CD4-positive, alpha-beta memory T cell (primary cell): ENCODE results near the gene FA2H. TPM values are rescaled to one million over a fixed set of nuclear protein-coding genes. Genes with fewer than 3 reads are reported as not detected.

ENCODE experiments used
- CTCF ChIA-PET: fragments of 350-600 bp; sonication (Branson Sonifier 250); formaldehyde crosslinking; loops from one replicate; lab custom pipeline; 2021; ENCODE audit warnings: inconsistent platforms; ENCODE audit not compliant: partially characterized antibody; lab: Charles Lee
- POLR2A ChIA-PET: fragments of 350-600 bp; sonication (Branson Sonifier 250); formaldehyde crosslinking; loops from one replicate; lab custom pipeline; 2021; ENCODE audit not compliant: partially characterized antibody; lab: Charles Lee
- DNase-seq, 5 donors: peaks; one replicate each; pipeline versions ENCODE4 v3.0.0 to v3.0.0-alpha.2; 2020 to 2022; ENCODE audit warnings: mixed read lengths in 1 of 5
- H3K27ac ChIP-seq: one replicate; pipeline ENCODE4 v1.7.0; 2013; ENCODE audit warnings: low read depth, low read length
- H3K27me3 ChIP-seq: 2 replicates; pipeline ENCODE4 v1.7.0; 2013; ENCODE audit warnings: mild to moderate bottlenecking, low read length, moderate library complexity; ENCODE audit not compliant: insufficient read depth
- H3K36me3 ChIP-seq: 2 replicates; pipeline ENCODE4 v1.7.0; 2013; ENCODE audit warnings: mild to moderate bottlenecking, low read length, moderate library complexity; ENCODE audit not compliant: insufficient read depth
- H3K4me1 ChIP-seq: 2 replicates; pipeline ENCODE4 v1.7.0; 2013; ENCODE audit warnings: mild to moderate bottlenecking, low read length, moderate library complexity; ENCODE audit not compliant: insufficient read depth
- H3K4me3 ChIP-seq, 2 donors: one replicate each; pipeline ENCODE4 v1.7.0; 2013; ENCODE audit warnings: low read length in 2 of 2, mild to moderate bottlenecking in 1 of 2
- H3K9me3 ChIP-seq, 2 donors: one replicate each; pipeline ENCODE4 v1.7.0; 2013; ENCODE audit warnings: low read length in 2 of 2, control low read depth in 1 of 2; ENCODE audit not compliant: control insufficient read depth in 1 of 2
- H3K27ac Mint-ChIP-seq, 7 donors: one replicate each; pipeline ENCODE4 v1.8.0; 2020 to 2021; ENCODE audit warnings: mixed read lengths in 7 of 7, mild to moderate bottlenecking in 6 of 7, inconsistent platforms in 3 of 7, moderate library complexity in 3 of 7
- H3K27me3 Mint-ChIP-seq, 2 donors: one replicate each; pipeline ENCODE4 v1.8.0; 2020 to 2021; ENCODE audit warnings: mixed read lengths in 2 of 2
- H3K36me3 Mint-ChIP-seq, 2 donors: one replicate each; pipeline ENCODE4 v1.8.0; 2020 to 2021; ENCODE audit warnings: mixed read lengths in 2 of 2, inconsistent platforms in 1 of 2, mild to moderate bottlenecking in 1 of 2
- H3K4me1 Mint-ChIP-seq, 4 donors: one replicate each; pipeline ENCODE4 v1.8.0; 2020 to 2021; ENCODE audit warnings: mixed read lengths in 4 of 4, mild to moderate bottlenecking in 1 of 4
- H3K4me3 Mint-ChIP-seq, 8 donors: one replicate each; pipeline ENCODE4 v1.8.0; 2020 to 2021; ENCODE audit warnings: mixed read lengths in 8 of 8, mild to moderate bottlenecking in 7 of 8, moderate library complexity in 6 of 8, inconsistent platforms in 3 of 8
- H3K9me3 Mint-ChIP-seq, 8 donors: one replicate each; pipeline ENCODE4 v1.8.0; 2020 to 2021; ENCODE audit warnings: mixed read lengths in 8 of 8, mild to moderate bottlenecking in 5 of 8, inconsistent platforms in 3 of 8, moderate library complexity in 1 of 8
- intact Hi-C: fragments of 100-400 bp; cut with micrococcal nuclease; formaldehyde crosslinking; loops from one replicate; pipeline ENCODE4 v1.15.1; 2023
- polyA plus RNA-seq, 2 donors: library from polyadenylated mRNA; unstranded; fragments of 300-500 nt; fragmentation: Illumina TruSeq; gene quantifications; one replicate each; pipeline ENCODE4 v1.2.3, GENCODE V29; 2021
- total RNA-seq, 2 experiments: library from RNA; stranded (reverse); gene quantifications; one replicate each; pipeline ENCODE4 v1.2.3, GENCODE V29; 2021

The FA2H gene
- total and polyA plus RNA-seq, 4 experiments from 2014 or later: 0.17 to 0.21 TPM; not detected in 2

GRCh38 chr16:74760007-74760767 is 14.4 kb downstream of the FA2H start:
- Mint-ChIP-seq H3K4me3 (no peak overlapping the region), H3K36me3 (no peaks in the 10 kb centered on the region), H3K27ac (peak overlapping the region in 1 of 7 donors; percentile 71), H3K4me1 (no peaks in the 10 kb centered on the region), H3K27me3 (peaks cover 9 to 14% of the 10 kb centered on the region in 2 donors), H3K9me3 (peaks cover 0 to 4% (median 0%) of the 10 kb centered on the region in 8 donors)
- DNase-seq: peak in 3 of 5 donors; percentile 10 to 47 (median 11)
- intact Hi-C loops: no loop called here
- Histone ChIP-seq H3K9me3 (no peaks in the 10 kb centered on the region), H3K36me3 (no peaks in the 10 kb centered on the region), H3K27ac (no peak overlapping the region), H3K4me3 (no peak overlapping the region), H3K27me3 (no peaks in the 10 kb centered on the region), H3K4me1 (no peaks in the 10 kb centered on the region)
- CTCF ChIA-PET: no interaction called here
- POLR2A ChIA-PET: no interaction called here

DNA sequence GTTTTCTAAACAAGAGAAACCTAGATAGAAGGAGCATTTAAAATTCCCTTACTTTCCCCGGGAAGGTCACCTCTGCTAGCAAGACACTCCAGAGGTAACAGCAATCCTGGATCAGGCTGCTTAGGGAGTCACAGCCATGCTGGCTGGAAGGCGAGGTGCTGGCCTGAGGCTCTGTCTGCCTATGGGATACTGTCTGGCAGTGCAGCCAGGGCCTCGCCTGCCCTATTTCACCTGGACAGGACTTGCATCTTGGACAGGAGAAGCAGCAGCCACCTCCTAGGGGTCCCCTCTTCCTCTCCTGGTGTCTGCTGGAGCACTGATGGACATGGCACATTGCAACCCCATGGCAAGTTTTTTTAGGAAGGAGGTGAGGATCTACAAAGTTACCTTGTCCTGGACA is 15.1 kb downstream of the FA2H start:
- DNase-seq: no peak
- CTCF ChIA-PET: no interaction called here
- Mint-ChIP-seq H3K9me3 (peaks cover 0 to 4% (median 0%) of the 10 kb centered on the region in 8 donors), H3K4me3 (no peak overlapping the region), H3K36me3 (no peaks in the 10 kb centered on the region), H3K27ac (peak overlapping the region in 1 of 7 donors; percentile 71), H3K4me1 (no peaks in the 10 kb centered on the region), H3K27me3 (peaks cover 11 to 13% of the 10 kb centered on the region in 2 donors)
- H3K27me3 ChIP-seq: no peaks in the 10 kb centered on the region
- H3K4me1 ChIP-seq: no peaks in the 10 kb centered on the region
- intact Hi-C loops: no loop called here
- no peak overlapping the region for H3K4me3 ChIP-seq
- no peaks in the 10 kb centered on the region for H3K9me3 ChIP-seq
- POLR2A ChIA-PET: no interaction called here
- no peaks in the 10 kb centered on the region for H3K36me3 ChIP-seq
- no peak overlapping the region for H3K27ac ChIP-seq

DNA sequence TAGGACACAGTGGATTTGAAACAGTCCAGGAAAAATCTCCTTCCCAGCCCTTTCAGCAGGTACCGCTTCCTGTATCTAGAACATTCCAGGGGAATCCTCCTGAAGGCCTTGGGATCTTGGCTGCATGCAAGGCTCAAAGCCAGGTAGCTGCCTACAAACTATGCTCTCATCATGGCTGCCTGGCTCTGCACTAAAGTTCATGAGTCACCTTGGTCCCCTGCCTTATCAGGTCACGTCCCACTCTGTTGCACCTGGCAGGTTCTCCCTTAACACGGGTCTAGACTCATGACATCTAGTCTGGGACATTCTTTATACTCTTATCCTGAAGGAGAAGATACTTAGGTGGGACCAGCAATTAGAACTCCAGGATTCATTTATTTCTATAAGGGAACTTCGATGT is 15.8 kb downstream of the FA2H start:
- Mint-ChIP-seq H3K27ac (no peak overlapping the region), H3K27me3 (peaks cover 6 to 7% of the 10 kb centered on the region in 2 donors), H3K4me1 (no peaks in the 10 kb centered on the region), H3K9me3 (no peaks in the 10 kb centered on the region), H3K4me3 (no peak overlapping the region), H3K36me3 (no peaks in the 10 kb centered on the region)
- no peak overlapping the region for H3K27ac ChIP-seq
- no peaks in the 10 kb centered on the region for H3K36me3 ChIP-seq
- DNase-seq: no peak
- CTCF ChIA-PET: no interaction called here
- no peaks in the 10 kb centered on the region for H3K4me1 ChIP-seq
- POLR2A ChIA-PET: no interaction called here
- H3K4me3 ChIP-seq: no peak overlapping the region
- H3K9me3 ChIP-seq: no peaks in the 10 kb centered on the region
- H3K27me3 ChIP-seq: no peaks in the 10 kb centered on the region
- intact Hi-C loops: no loop called here

DNA sequence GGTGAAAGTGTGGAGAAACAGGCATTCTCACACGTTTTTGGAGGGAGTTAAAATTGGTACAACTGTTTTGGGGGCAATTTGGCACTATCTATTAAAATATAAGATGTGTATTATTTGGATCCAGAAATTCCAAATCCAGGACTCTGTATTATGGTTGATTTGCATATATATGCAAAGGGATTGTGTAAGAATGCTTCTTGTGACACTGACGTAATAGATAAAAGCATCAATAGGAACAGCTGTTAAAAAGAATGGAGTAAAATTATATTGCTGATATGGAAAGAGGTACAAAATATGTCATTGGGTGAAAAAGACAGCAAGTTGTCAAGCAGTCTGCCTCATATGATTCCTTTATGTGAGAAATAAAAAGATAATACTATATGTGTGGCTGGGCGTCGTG is 17.3 kb downstream of the FA2H start:
- Mint-ChIP-seq H3K27me3 (peaks cover 6% of the 10 kb centered on the region in 2 donors), H3K27ac (no peak overlapping the region), H3K4me1 (no peaks in the 10 kb centered on the region), H3K9me3 (no peaks in the 10 kb centered on the region), H3K36me3 (no peaks in the 10 kb centered on the region), H3K4me3 (no peak overlapping the region)
- intact Hi-C loops: no loop called here
- no peaks in the 10 kb centered on the region for H3K9me3 ChIP-seq
- H3K4me1 ChIP-seq: no peaks in the 10 kb centered on the region
- no peaks in the 10 kb centered on the region for H3K36me3 ChIP-seq
- CTCF ChIA-PET: no interaction called here
- no peak overlapping the region for H3K4me3 ChIP-seq
- POLR2A ChIA-PET: no interaction called here
- no peak for DNase-seq
- H3K27me3 ChIP-seq: no peaks in the 10 kb centered on the region
- H3K27ac ChIP-seq: no peak overlapping the region

- no peak overlapping the region for H3K27ac Mint-ChIP-seq
- Histone ChIP-seq H3K9me3 (no peaks in the 10 kb centered on the region), H3K4me3 (no peak overlapping the region), H3K27ac (no peak overlapping the region), H3K4me1 (no peaks in the 10 kb centered on the region), H3K27me3 (no peaks in the 10 kb centered on the region), H3K36me3 (no peaks in the 10 kb centered on the region)
- no peaks in the 10 kb centered on the region for H3K9me3 Mint-ChIP-seq
- H3K27me3 Mint-ChIP-seq: peaks cover 5 to 11% of the 10 kb centered on the region in 2 donors
- POLR2A ChIA-PET: no interaction called here
- CTCF ChIA-PET: no interaction called here
- intact Hi-C loops: no loop called here
- DNase-seq: no peak
- no peaks in the 10 kb centered on the region for H3K4me1 Mint-ChIP-seq
- H3K36me3 Mint-ChIP-seq: no peaks in the 10 kb centered on the region
- H3K4me3 Mint-ChIP-seq: no peak overlapping the region
Observed at GRCh38 chr16:74756203-74756602, 18.4 kb downstream of the FA2H start.

DNA sequence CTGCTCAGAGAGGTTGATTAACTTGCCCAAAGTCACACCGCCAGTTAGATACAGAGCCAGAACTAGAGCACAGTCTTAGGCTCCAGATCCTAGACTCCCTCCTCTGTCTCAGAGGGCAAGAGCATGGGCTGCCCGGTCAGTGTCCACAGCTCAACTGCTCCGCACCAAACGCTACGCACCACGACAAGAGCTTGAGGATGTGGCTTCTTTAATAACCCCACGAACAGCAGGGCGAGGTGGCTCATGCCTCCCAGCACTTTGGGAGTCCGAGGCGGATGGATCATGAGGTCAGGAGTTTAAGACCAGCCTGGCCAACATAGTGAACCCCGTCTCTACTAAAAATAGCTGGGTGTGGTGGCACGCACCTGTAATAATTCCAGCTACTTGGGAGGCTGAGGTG is 21.4 kb downstream of the FA2H start:
- no peaks in the 10 kb centered on the region for H3K4me1 Mint-ChIP-seq
- CTCF ChIA-PET: no interaction called here
- H3K4me3 Mint-ChIP-seq: no peak overlapping the region
- Histone ChIP-seq H3K27me3 (no peaks in the 10 kb centered on the region), H3K9me3 (no peaks in the 10 kb centered on the region), H3K36me3 (no peaks in the 10 kb centered on the region), H3K27ac (no peak overlapping the region), H3K4me1 (no peaks in the 10 kb centered on the region), H3K4me3 (no peak overlapping the region)
- no peak overlapping the region for H3K27ac Mint-ChIP-seq
- no peaks in the 10 kb centered on the region for H3K36me3 Mint-ChIP-seq
- intact Hi-C loops: no loop called here
- POLR2A ChIA-PET: no interaction called here
- peaks cover 4 to 8% of the 10 kb centered on the region in 2 donors for H3K27me3 Mint-ChIP-seq
- DNase-seq: no peak
- no peaks in the 10 kb centered on the region for H3K9me3 Mint-ChIP-seq

DNA sequence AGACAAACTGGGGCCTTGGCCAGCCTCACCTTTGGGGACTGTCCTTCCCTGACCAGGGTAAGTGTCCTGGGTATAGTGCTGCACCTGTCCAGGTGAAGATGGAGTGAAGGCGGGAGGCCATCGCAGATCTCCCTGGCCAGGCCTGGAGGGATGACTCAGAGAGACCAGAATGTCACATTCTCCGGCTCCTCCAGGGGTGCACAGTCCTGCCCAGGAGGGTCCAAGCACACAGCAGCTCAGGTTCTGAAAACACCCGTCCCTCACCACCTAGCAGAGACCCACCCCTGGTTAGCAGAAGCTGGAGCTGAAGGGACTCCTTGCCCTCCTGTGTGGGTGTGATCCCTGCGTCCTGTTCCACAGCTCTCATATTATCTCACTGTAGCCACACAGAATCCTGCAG is 21.9 kb downstream of the FA2H start:
- H3K27me3 Mint-ChIP-seq: peaks cover 4 to 8% of the 10 kb centered on the region in 2 donors
- no peaks in the 10 kb centered on the region for H3K27me3 ChIP-seq
- H3K4me3 Mint-ChIP-seq: no peak overlapping the region
- no peaks in the 10 kb centered on the region for H3K36me3 ChIP-seq
- no peak overlapping the region for H3K27ac Mint-ChIP-seq
- no peak overlapping the region for H3K27ac ChIP-seq
- H3K4me1 ChIP-seq: no peaks in the 10 kb centered on the region
- H3K36me3 Mint-ChIP-seq: no peaks in the 10 kb centered on the region
- ChIA-PET CTCF (no interaction called here), POLR2A (no interaction called here)
- intact Hi-C loops: no loop called here
- no peak for DNase-seq
- no peaks in the 10 kb centered on the region for H3K9me3 Mint-ChIP-seq
- H3K9me3 ChIP-seq: no peaks in the 10 kb centered on the region
- no peaks in the 10 kb centered on the region for H3K4me1 Mint-ChIP-seq
- H3K4me3 ChIP-seq: no peak overlapping the region
